ENCODE results near the gene ACBD4.

Gene ACBD4

DNA sequence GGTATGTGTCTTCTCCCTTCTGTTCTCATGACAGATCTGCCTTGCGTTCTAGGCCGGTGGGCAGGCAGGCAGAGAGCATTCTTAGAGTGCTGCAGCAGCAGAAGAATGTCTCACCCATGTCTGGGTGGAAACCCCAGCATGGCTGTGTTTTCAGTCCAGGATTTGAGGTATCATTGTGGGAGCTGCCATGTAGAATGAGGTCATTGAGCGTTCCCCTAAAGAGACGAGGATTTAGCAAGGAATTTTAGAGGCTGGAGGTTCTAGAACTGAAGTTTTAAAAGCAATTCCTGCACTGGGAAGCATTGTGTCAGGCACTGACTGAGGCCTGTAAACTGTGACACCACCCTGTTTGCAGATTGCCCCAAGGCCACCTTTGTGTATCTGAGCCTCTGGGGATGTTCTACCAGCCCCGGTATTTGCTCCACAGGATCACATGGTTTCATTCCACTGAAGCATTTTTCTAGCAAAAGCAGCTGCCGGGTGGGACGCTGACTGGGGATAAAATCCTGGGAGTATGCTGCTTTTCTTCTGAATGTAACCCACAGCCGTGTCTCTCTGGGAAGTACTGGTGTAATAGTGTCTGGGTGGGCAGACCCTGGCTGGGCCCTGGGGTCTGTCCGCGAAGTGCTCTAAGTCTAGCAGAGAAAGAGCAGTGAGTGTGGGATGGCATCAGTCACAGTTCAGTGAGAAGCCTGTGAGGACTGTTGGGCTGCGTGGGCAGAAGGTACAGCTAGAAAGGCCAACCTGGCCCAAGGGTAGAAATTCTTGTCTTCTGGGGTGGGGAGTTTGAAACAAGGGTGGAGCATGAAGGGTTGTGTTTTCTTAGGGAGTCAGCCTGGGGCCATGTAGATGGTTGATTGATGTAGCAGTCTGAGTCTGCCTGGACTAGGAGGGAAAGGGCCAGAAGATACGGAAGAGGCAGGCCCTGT lies 33.3 kb upstream of the ACBD4 start:
- H3K9me2 ChIP-seq (replicated peaks; ENCODE audit: low read depth, low read length): no peaks in the 10 kb centered on the region
- no peaks in the 10 kb centered on the region for H3K79me2 ChIP-seq (ENCODE audit: insufficient read depth, low read length)
- H3F3A ChIP-seq (ENCODE audit: low read depth): no peaks in the 10 kb centered on the region
- no peaks in the 10 kb centered on the region for H3K27me3 ChIP-seq (ENCODE audit: insufficient read depth, low read length, poor library complexity, severe bottlenecking)
- peaks cover 84% of the 10 kb centered on the region; the same call in 1 of the 2 replicates for H3K36me3 ChIP-seq (ENCODE audit: insufficient read depth, low read length)
- H3K9ac ChIP-seq (ENCODE audit: low read depth, low read length, poor library complexity, severe bottlenecking): no peak overlapping the region
- no peak overlapping the region for H3K4me2 ChIP-seq (ENCODE audit: low read depth, low read length, poor library complexity, severe bottlenecking)
- no peaks in the 10 kb centered on the region for H3K4me1 ChIP-seq (ENCODE audit: insufficient read depth, low read length, poor library complexity, severe bottlenecking)
- no peak overlapping the region for H2AFZ ChIP-seq (ENCODE audit: low read length)
- no peak overlapping the region for H3K4me3 ChIP-seq (ENCODE audit: low read length, poor library complexity, severe bottlenecking)
- H3K9me3 ChIP-seq (ENCODE audit: insufficient read depth, low read depth, low read length): no peaks in the 10 kb centered on the region
- TF ChIP-seq, protein P1, sequence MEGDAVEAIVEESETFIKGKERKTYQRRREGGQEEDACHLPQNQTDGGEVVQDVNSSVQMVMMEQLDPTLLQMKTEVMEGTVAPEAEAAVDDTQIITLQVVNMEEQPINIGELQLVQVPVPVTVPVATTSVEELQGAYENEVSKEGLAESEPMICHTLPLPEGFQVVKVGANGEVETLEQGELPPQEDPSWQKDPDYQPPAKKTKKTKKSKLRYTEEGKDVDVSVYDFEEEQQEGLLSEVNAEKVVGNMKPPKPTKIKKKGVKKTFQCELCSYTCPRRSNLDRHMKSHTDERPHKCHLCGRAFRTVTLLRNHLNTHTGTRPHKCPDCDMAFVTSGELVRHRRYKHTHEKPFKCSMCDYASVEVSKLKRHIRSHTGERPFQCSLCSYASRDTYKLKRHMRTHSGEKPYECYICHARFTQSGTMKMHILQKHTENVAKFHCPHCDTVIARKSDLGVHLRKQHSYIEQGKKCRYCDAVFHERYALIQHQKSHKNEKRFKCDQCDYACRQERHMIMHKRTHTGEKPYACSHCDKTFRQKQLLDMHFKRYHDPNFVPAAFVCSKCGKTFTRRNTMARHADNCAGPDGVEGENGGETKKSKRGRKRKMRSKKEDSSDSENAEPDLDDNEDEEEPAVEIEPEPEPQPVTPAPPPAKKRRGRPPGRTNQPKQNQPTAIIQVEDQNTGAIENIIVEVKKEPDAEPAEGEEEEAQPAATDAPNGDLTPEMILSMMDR (conservative IDR thresholded peaks at IDR 0.05; ENCODE audit: low read length): no peak
- TF ChIP-seq EZH2phosphoT487 (IDR thresholded peaks at IDR 0.05; ENCODE audit: borderline replicate concordance): no peak
- H4K20me1 ChIP-seq (ENCODE audit: insufficient read depth, low read length, poor library complexity, severe bottlenecking): no peaks in the 10 kb centered on the region

GRCh38 chr17:45102856-45103255 lies 32.6 kb upstream of the ACBD4 start:
- no peaks in the 10 kb centered on the region for H3K9me2 ChIP-seq (replicated peaks; ENCODE audit: low read depth, low read length)
- H3K79me2 ChIP-seq (ENCODE audit: insufficient read depth, low read length): no peaks in the 10 kb centered on the region
- H3K9me3 ChIP-seq (ENCODE audit: insufficient read depth, low read depth, low read length): no peaks in the 10 kb centered on the region
- no peak overlapping the region for H2AFZ ChIP-seq (ENCODE audit: low read length)
- H3K4me1 ChIP-seq (ENCODE audit: insufficient read depth, low read length, poor library complexity, severe bottlenecking): no peaks in the 10 kb centered on the region
- peaks cover 84% of the 10 kb centered on the region; the same call in 1 of the 2 replicates for H3K36me3 ChIP-seq (ENCODE audit: insufficient read depth, low read length)
- H3K4me2 ChIP-seq (ENCODE audit: low read depth, low read length, poor library complexity, severe bottlenecking): no peak overlapping the region
- no peak overlapping the region for H3K4me3 ChIP-seq (ENCODE audit: low read length, poor library complexity, severe bottlenecking)
- TF ChIP-seq, protein P1 (conservative IDR thresholded peaks at IDR 0.05; ENCODE audit: low read length): no peak
- TF ChIP-seq EZH2phosphoT487 (IDR thresholded peaks at IDR 0.05; ENCODE audit: borderline replicate concordance): no peak
- H3K9ac ChIP-seq (ENCODE audit: low read depth, low read length, poor library complexity, severe bottlenecking): no peak overlapping the region
- H3K27me3 ChIP-seq (ENCODE audit: insufficient read depth, low read length, poor library complexity, severe bottlenecking): no peaks in the 10 kb centered on the region
- no peaks in the 10 kb centered on the region for H3F3A ChIP-seq (ENCODE audit: low read depth)
- H4K20me1 ChIP-seq (ENCODE audit: insufficient read depth, low read length, poor library complexity, severe bottlenecking): no peaks in the 10 kb centered on the region

GRCh38 chr17:45103269-45103795 lies 32.2 kb upstream of the ACBD4 start:
- no peaks in the 10 kb centered on the region for H3F3A ChIP-seq (ENCODE audit: low read depth)
- TF ChIP-seq, protein P1 (conservative IDR thresholded peaks at IDR 0.05; ENCODE audit: low read length): no peak
- TF ChIP-seq EZH2phosphoT487 (IDR thresholded peaks at IDR 0.05; ENCODE audit: borderline replicate concordance): no peak
- no peaks in the 10 kb centered on the region for H3K27me3 ChIP-seq (ENCODE audit: insufficient read depth, low read length, poor library complexity, severe bottlenecking)
- no peak overlapping the region for H3K9ac ChIP-seq (ENCODE audit: low read depth, low read length, poor library complexity, severe bottlenecking)
- no peak overlapping the region for H2AFZ ChIP-seq (ENCODE audit: low read length)
- peaks cover 82% of the 10 kb centered on the region; the same call in 1 of the 2 replicates for H3K36me3 ChIP-seq (ENCODE audit: insufficient read depth, low read length)
- no peaks in the 10 kb centered on the region for H3K9me3 ChIP-seq (ENCODE audit: insufficient read depth, low read depth, low read length)
- H3K9me2 ChIP-seq (replicated peaks; ENCODE audit: low read depth, low read length): no peaks in the 10 kb centered on the region
- no peaks in the 10 kb centered on the region for H3K4me1 ChIP-seq (ENCODE audit: insufficient read depth, low read length, poor library complexity, severe bottlenecking)
- H3K79me2 ChIP-seq (ENCODE audit: insufficient read depth, low read length): no peaks in the 10 kb centered on the region
- no peak overlapping the region for H3K4me2 ChIP-seq (ENCODE audit: low read depth, low read length, poor library complexity, severe bottlenecking)
- H3K4me3 ChIP-seq (ENCODE audit: low read length, poor library complexity, severe bottlenecking): no peak overlapping the region
- no peaks in the 10 kb centered on the region for H4K20me1 ChIP-seq (ENCODE audit: insufficient read depth, low read length, poor library complexity, severe bottlenecking)

All from Loucy (cell line).